Activated CD4-positive, alpha-beta T cell treated with anti-CD3 and anti-CD28 coated beads for 48 hours (primary cell): ENCODE data around the gene S100A9.
"Not testable (repeated sequence)": the region's sequence is repeated elsewhere in the genome, so short reads cannot be mapped to it uniquely, and the experiment has no call there.

Source experiments
- DNase-seq: peaks from one replicate; pipeline ENCODE4 v3.0.0-alpha.2; 2020

The S100A9 gene

GRCh38 chr1:153357853-153358690, at the start of gene S100A9:
Gene S100A9 (plus strand): TSS chr1:153357854. CDS start chr1:153358284, 430 bp downstream.
- no peak for DNase-seq

GRCh38 chr1:153308540-153308939, 49.1 kb upstream of the S100A9 start:
- no peak for DNase-seq

GRCh38 chr1:153309441-153309840, 48.2 kb upstream of the S100A9 start:
- DNase-seq = no peak

GRCh38 chr1:153310526-153310925, 47.1 kb upstream of the S100A9 start:
- DNase-seq = no peak

GRCh38 chr1:153312570-153313186, 45.0 kb upstream of the S100A9 start, which contains the start of gene PGLYRP3:
Gene PGLYRP3 (minus strand): TSS chr1:153312952. CDS start chr1:153310665, 2,287 bp downstream.
- no peak for DNase-seq

GRCh38 chr1:153313288-153313687, 44.4 kb upstream of the S100A9 start:
- DNase-seq = no peak

GRCh38 chr1:153314388-153314787, 43.3 kb upstream of the S100A9 start:
- DNase-seq = not testable (repeated sequence)

GRCh38 chr1:153316013-153316412, 41.6 kb upstream of the S100A9 start:
- not testable (repeated sequence) for DNase-seq

- DNase-seq = not testable (repeated sequence)
These were observed 39.5 kb upstream of the S100A9 start for GRCh38 chr1:153318145-153318544.

- no peak for DNase-seq
These were observed 35.1 kb upstream of the S100A9 start for GRCh38 chr1:153322568-153322967.

- DNase-seq = no peak
These were observed 32.7 kb upstream of the S100A9 start for GRCh38 chr1:153324912-153325311.

- no peak for DNase-seq
These were observed 23.8 kb upstream of the S100A9 start for GRCh38 chr1:153333902-153334301.

- DNase-seq = no peak
These were observed 21.0 kb upstream of the S100A9 start for GRCh38 chr1:153336650-153337049.

- no peak for DNase-seq
These were observed 19.4 kb upstream of the S100A9 start for GRCh38 chr1:153337980-153338853.

GRCh38 chr1:153339802-153340201, 17.9 kb upstream of the S100A9 start:
- DNase-seq = no peak

GRCh38 chr1:153340356-153340755, 17.3 kb upstream of the S100A9 start:
- DNase-seq = no peak

GRCh38 chr1:153341431-153341934, 16.2 kb upstream of the S100A9 start:
- no peak for DNase-seq

- DNase-seq = no peak
These were observed 15.5 kb upstream of the S100A9 start for GRCh38 chr1:153342178-153342577.

- DNase-seq = no peak
These were observed 14.5 kb upstream of the S100A9 start for GRCh38 chr1:153343040-153343681.

GRCh38 chr1:153343811-153344717, 13.6 kb upstream of the S100A9 start:
- no peak for DNase-seq

GRCh38 chr1:153344718-153345025, 13.0 kb upstream of the S100A9 start:
- no peak for DNase-seq
